ENCODE results near the gene ADGRV1.
A peak's percentile ranks its signal among the peaks of the same experiment; 100 is the strongest.
"Not testable (repeated sequence)": the region's sequence is repeated elsewhere in the genome, so short reads cannot be mapped to it uniquely, and the experiment has no call there.

ADGRV1 gene

DNA sequence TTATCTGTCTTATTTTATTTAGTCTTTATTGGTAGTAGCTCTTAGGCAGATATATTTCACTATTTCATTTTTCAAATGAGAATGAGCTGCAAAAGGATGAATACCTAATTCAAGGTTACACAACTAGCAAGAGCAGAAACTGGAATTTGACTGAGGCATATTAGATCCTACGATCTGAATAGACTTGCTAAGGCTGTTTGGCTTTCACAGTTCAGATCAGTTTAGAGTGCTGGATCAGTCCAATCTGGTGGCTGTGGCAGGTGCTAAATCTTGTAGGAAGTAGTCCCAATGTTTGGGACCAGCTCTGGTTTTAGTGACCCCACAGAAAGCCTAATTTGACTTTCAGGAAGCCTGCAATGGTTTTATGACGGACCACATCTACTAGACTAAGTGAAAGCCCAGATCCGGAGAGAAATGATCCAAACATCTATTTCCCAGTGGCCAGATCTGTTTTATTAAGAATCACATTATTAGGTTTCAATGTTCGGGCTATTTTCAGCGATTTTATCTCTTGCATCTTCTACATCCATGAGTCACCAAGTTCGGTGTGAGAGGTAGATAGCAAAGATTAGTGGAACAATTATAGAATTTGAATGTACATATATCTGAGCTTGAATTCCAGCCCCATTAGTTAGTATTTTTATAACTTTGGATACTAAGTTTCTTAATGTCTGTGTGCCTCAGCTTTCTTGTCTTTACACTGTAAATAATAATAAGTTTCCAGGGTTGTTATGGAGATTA, 359.5 kb downstream of the ADGRV1 start:
- DNase-seq, result no peak

DNA sequence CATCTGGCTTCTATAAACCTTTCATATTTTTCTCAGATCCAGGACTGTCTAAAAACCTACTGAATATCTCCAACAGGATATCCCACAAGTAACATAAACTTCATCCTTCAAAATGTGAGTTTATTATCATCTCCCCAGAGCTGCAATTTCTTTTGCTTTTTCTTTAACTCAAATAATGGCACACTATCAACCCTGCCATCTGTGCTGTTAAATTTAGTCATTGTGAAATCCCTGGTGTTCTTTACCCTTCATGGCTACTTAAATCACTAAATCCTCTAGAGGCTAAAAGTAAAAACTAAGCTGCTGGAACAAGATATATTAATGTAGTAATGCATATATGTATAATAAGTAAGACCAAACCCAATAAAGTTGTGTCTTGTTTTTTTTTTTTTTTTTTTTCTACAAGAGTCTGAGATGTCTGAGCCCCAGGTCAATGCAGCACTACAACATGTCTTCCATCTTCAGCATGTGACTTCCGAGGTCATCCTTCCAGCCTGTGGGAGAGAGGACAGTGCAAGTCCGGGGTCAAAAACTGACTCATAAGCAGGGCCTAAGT, 362.9 kb downstream of the ADGRV1 start:
- no peak for DNase-seq

DNA sequence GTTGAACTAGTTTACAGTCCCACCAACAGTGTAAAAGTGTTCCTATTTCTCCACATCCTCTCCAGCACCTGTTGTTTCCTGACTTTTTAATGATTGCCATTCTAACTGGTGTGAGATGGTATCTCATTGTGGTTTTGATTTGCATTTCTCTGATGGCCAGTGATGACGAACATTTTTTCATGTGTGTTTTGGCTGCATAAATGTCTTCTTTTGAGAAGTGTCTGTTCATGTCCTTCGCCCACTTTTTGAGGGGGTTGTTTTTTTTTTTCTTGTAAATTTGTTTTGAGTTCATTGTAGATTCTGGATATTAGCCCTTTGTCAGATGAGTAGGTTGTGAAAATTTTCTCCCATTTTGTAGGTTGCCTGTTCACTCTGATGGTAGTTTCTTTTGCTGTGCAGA, 365.6 kb downstream of the ADGRV1 start:
- DNase-seq, result not testable (repeated sequence)

DNA sequence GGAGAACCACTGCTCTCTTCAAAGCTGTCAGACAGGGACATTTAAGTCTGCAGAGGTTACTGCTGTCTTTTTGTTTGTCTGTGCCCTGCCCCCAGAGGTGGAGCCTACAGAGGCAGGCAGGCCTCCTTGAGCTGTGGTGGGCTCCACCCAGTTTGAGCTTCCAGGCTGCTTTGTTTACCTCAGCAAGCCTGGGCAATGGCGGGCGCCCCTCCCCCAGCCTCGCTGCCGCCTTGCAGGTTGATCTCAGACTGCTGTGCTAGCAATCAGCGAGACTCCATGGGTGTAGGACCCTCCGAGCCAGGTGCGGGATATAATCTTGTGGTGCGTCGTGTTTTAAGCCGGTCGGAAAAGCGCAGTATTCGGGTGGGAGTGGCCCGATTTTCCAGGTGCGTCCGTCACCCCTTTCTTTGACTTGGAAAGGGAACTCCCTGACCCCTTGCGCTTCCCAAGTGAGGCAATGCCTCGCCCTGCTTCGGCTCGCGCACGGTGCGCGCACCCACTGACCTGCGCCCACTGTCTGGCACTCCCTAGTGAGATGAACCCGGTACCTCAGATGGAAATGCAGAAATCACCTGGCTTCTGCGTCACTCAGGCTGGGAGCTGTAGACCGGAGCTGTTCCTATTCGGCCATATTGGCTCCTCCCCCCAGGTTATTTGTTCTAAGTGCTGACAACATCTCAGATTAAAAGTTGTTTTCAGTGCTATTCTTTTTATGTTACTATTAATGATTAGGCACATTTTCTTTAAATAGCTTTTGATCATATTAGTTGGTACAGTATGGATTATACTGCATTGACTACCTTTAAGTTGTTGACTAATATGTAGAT, 370.6 kb downstream of the ADGRV1 start:
- DNase-seq, result peak; percentile 58

DNA sequence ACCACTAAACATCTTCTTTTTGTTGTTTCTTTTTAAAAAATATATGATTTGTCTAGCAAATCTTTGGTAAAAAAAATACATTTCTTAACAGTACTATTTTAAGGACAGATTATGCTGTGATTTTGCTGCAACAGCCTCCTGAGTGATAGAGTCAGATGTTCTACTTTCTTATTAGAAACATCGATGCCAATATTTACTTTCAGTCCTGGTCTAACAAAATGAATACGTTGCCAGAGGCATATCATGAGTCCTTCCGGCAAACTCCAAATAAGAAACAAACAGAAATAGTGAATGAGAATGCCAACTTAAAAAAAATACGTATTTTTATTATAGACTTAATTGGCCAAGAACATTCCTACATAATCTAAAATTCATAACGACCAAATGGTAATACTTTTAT, 371.5 kb downstream of the ADGRV1 start:
- DNase-seq, result no peak

DNA sequence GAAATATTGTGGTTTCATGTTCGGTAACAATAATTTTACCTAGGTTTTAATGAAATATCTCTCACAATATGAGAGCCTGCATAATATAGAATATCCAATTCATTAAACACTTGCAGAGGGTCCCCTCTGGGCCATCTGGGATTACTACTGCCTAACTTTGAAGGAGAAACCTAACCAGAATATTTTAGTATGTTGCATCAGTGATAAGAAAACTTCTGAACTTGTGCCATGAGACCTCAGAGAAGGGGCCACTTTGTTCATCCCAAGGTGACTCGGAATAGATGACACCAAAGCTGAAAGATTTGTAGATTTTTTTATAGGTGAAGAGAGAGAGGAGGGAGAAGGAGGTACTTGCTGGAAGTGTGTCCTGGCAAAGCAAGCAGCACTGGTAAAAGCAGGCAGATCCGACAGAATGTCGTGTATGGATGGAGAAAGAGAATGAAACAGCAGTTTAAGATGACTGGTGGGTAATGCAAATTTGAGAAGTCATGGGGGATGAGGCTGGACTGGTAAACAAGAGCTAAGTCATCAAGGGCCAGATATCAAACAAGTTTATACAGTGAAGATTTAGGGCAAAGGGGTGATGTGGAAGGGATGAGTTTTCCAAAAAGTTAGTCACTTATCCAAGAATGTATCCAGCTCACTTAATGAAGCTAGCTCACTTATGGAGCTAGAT, 372.3 kb downstream of the ADGRV1 start:
- no peak for DNase-seq

DNA sequence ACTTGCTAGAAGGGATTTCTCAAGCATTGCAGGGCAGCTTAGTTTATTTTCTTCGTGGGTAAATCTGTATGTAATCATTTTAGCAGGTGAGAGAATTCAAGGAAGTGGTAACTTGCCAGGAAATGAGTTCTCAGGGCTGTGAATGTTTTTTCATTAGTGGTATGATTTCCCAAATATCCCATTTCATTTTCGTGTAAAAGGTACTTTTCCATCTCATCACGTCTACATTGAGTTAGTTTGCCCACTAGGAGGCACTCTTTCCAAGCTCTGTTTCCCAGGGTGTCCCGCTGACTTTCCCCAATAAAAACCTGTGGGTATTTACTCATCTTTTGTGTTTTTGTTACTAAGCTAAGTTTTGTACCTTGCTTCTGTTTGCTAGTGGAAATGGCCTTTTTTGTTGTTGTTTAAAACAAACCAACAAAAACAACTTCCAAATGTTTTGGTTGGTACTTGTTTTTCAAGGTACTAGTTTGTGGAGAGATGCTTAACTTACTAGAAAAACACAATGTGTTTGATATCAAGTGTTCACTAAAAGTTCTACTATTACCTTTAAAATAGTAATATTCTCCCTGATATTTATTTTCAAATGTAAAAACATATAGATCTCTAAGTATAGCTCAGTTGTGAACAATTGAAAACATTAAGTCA, 373.6 kb downstream of the ADGRV1 start:
- peak; percentile 50 for DNase-seq

DNA sequence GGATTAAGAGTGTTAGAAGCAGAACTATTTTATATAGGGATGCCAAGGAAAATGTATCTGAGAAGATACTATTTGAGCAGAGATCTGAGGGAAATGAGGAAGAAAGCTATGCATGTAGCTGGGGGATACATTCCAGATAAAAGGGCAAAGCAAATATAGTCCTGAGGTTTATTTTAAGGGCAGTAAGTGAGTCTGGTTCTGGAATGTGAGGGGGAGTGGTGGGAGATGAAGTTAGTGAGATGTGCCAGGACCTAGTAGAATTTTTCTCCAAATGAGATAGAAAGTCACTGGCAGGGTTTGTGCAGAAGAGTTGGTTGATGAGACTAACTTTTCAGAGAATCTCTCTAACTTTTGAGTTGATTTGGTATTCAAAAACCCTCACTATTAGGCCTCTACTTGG, 374.7 kb downstream of the ADGRV1 start:
- no peak for DNase-seq

DNA sequence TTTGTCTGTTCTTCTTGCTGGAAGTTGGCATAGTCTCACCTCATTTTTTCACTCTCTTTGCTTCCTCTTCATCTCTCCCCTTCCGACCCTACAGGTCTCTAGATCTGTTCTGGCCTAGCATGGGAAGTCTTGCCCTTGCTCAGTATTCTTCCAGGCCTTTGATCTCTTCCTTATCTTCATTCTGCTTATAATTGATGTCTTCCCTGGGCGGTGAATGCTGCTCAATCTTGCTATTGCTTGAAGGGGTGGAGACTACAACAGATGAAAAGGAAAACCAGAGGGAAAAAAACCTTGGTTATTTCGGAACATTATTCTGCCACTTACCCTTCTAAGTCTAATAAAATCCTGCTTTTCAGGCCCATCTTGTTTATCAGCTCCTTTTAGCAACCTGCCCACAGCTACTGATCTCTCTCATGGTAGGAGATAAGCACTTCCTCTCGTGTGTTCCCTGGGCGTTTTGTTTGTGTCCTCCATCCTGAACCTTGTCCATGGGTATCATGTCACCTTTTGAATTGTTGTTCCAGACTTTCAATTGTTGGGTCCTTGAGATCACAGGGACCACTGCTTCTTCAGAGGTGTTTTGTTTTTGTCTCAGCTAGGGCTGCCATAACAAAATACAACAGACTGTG, 375.6 kb downstream of the ADGRV1 start:
- no peak for DNase-seq

DNA sequence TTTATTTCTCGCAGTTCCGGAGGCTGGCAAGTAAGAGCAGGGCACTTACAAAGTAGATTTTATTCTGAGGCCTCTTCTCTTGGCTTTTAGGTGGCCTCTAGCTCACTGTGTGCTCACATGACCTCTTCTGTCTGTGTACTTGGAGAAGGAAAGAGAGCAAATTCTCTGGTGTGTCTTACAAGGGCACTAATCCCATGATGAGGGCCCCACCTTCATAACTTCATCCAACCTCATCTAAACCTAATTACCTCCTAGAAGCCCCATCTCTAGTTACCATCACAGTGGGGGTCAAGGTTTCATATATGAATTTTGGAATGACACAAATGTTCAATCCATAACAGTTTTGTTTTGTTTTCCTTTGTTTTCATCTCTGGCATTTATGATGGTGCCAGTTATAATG, 376.1 kb downstream of the ADGRV1 start:
- DNase-seq, result no peak

DNA sequence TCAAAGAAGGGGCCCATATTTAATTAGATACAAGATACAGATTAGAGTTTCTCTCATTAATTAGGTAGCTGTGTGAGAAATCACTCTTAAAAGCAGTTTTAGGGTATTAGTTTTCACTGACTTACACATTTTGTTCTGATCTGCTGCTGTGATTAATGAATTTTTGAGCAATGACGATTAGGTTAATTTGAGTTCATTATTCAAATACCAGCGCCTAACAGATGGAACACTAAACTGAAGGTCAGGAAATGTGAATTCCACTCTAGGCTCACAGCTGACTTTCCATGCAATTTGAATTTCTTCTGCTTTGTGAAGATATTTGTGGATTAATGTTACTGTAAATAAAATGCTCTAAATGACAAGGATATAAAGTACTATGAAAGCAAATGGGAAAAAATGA, 380.6 kb downstream of the ADGRV1 start:
- no peak for DNase-seq

DNA sequence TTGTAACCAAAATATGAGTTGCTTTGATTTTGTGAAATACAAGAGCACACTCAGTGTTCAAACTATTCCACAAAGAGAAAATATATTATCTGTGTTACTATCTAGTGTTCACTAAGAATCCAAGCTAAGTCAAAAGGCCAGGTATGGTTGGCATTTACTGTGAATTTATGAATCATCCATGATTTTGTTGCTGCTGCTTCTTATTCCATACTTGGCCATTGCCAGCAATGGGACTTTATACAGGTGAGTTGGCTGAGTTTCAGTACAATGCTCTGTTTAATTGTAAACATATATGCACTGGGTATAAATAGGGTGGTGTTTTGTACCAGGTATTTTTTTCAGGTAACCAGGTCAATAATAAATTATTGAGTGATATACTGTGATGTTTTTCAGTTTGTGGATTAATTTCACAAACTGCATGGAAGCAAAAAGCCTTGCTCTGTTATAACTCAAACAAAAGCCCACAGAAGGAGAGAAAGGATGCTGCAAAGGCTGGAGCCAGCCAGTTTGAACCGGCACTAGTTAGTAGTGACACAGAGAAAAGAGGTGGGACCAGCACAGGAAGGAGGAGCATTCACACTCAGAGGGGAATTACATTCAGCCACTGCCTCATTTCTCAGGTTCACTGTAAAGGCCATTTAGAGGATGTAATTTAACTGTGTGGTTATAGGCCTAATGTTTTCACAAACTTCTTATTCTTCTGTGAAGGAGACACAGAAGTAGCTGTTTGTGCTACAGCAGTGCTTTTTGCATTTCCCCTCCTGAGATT, 381.8 kb downstream of the ADGRV1 start:
- peak; percentile 62 for DNase-seq

DNA sequence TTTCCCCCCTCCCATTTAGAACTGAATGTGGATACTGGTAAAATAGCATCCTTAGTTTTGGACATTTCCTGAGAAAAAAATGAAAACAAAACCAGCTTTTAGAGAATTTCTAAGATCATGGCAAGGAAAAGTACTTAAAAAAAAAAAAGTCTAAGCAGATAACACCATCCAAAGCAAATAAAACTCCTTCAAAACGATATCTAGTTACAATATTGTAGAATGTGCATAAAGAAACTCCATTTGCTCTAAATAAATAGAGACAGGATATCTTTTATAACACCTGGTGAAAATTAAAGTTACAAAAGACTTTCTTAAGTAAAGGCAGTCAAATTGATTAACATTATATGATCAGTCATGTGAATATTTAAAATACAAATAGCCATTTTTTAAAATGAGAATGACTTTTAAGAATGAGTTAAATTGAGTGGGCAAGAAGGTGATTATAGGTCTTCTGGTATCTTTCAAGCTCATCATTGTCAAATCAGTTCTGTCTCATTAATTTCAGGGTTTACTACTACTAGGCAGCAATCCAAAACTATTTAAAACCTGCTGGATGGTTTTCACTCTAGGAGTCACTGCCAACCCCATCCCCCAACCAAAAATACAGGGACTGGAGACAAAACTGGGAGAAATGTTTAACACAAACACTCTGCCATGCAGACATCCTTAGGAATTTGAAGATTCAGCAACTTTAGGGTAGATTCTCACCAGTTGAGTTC, 382.6 kb downstream of the ADGRV1 start:
- DNase-seq, result no peak

DNA sequence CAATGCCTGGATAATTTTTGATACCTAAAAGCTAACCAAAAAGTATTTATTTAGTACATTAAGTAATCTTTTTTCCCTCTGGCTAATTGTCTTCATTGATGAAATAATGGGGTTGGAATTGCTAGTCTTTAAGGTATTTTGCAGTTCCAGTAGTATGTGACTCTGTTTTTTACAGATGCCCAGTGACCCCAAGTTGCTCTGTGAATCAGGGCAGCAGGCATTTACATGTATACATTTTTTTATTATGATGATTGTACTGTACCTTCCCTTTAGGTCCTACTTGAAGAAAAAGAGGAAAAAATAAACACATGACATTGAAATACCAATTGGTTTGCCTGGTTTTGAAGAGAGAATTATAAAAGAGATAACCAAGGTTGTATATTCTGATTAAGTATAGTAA, 385.5 kb downstream of the ADGRV1 start:
- no peak for DNase-seq

DNA sequence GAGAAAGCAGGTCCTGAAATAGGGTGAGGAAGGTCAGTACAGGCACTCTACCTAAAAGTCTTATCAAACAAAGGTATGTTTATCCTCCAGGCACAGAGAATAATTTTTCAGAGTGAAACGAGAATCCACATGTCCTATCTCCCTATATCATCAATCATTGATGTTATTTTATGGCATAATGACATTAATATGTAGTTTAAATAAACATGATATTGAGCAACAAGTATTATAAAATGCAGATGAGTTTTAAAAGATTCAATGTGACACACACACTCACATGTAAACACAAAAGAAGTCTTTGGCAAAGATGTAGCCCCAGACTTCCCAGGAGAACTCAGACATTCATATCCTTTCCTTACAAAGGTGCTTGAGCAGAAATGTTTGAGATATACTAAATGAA, 389.1 kb downstream of the ADGRV1 start:
- no peak for DNase-seq

DNA sequence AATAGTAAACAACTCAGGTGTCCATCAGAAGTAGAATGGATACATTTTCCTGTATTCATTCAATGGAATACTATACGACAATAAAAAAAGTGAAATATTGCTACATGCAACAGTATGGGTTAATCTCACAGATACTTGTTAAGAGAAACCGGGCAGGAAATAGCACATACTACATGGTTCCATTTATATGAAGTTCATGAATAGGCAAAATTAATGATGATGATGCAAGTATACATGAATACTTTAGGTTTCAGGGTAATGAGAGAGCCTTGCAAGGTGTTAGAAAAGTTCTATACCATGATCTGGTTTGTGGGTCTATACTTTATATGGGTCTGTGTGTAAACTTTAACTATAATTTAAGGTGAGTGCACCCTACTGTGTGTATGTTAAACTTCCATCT, 390.4 kb downstream of the ADGRV1 start:
- no peak for DNase-seq

DNA sequence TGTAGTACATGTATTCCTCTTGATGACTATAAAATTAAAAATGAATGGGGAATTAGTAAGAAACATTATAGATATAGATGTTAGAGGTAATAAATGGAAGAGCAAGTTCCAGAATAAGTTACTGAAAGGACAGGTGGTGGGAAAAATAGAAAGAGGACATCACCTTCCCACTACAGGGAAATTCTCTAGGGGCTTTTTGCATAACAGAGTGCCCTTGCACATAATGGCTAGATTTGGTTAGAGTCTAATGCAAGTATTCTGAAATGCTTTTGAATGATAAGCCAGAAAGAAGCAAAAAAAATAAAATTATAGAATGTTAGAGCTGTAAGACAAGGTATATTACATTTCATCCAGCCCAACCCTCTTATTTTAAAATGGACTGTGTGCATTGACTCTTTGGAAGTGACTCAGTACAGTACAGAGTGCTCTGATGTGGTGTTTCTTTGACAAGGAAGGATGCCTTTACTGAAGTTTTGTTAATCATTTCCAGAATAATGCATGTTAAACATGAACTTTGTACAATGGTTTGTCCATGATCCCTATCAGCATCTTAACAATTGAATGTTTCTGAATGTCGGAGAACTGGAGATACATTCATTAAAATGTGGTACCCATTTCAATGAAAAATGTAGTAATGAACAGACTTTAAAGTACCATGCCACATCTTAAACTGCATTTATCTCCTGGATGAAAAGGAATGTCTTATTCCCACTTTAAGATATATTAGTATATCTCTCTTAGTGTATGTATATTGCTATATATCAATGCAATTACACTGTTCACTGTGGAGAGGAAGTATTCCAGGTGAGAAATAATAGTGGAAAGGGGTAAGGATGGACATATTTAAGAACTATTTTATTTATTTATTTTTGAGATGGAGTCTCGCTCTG, 391.1 kb downstream of the ADGRV1 start:
- no peak for DNase-seq

DNA sequence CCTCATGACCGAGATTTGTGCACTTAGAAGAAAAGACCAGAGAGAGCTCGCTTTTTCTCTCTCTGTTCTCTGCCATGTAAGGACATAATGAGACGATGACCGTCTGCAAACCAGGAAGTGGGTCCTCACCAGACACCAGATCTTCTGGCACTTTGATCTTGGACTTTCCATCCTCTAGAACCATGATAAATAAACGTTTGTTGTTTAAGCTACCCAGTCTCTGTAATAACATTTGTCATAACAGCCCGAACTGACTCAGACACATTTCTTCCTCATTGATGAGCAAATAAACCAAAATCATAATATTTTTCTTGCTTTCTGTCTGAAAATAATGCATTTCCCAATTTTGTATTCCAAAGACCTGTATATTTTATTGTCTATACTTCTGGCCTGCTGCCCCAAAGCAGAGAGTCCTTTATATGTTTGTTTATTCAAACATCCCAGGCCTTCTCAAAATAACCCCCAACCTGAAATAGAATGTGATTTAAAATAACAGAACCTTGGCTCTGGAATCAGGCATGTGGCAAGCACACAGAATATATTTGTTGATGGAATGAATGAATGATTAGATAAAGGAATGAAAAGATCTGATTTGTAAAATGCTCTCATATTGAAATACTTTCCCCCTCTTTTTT, 396.5 kb downstream of the ADGRV1 start:
- DNase-seq, result no peak

DNA sequence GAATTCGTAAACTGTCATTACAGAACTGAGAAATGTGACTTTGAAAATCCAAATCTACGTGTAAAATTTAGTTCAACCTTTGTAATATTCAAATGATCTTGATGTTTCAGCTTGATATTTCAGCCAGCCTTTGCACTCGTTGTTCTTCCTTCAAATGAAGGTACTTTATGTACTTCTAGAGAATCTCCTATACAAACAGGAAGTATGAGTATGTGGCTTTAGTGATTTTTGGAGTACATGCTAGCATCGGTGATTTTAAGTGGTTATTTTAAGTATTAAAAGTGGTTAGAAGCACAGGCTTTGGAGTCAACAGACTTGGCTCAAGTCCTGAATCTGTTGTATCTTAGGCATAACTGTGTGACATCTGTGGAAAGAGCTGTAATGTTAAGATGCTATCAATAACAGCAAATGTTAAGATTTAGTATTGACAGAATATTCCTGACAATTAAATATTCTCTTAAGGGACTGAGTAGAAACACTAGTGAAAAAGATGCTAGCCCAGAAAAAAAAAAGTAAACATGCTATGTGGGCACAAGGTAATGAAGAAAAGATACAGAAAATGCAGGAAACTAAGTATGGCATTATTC, 398.0 kb downstream of the ADGRV1 start:
- no peak for DNase-seq
